Hypothalamus (tissue), 51 donors: ENCODE data around the gene TNFSF8.

ENCODE experiments used
- DNase-seq, 51 donors: peaks; one replicate each; lab custom pipeline; 2025; lab: John Stamatoyannopoulos, UW

TNFSF8 gene

GRCh38 chr9:114930056-114930812 is at the start of gene TNFSF8:
TNFSF8 (minus strand) TSS chr9:114930591; CDS start chr9:114930303, 288 bp downstream.
- DNase-seq: peak in 1 of 51 donors; percentile 8

GRCh38 chr9:114973216-114973615 is 42.8 kb upstream of the TNFSF8 start:
- DNase-seq: no peak

GRCh38 chr9:114972510-114973136 is 42.2 kb upstream of the TNFSF8 start:
- no peak for DNase-seq

- DNase-seq: no peak
Observed at GRCh38 chr9:114969269-114969668, 38.9 kb upstream of the TNFSF8 start.

GRCh38 chr9:114968671-114969070 is 38.3 kb upstream of the TNFSF8 start:
- DNase-seq: no peak

- DNase-seq: no peak
Observed at GRCh38 chr9:114965564-114965963, 35.2 kb upstream of the TNFSF8 start.

- no peak for DNase-seq
Observed at GRCh38 chr9:114962809-114963208, 32.4 kb upstream of the TNFSF8 start.

- no peak for DNase-seq
Observed at GRCh38 chr9:114960276-114960675, 29.9 kb upstream of the TNFSF8 start.

- no peak for DNase-seq
Observed at GRCh38 chr9:114958844-114959235, 28.4 kb upstream of the TNFSF8 start.

- peak in 19 of 51 donors; percentile 1 to 25 (median 8) for DNase-seq
Observed at GRCh38 chr9:114958021-114958843, 27.8 kb upstream of the TNFSF8 start.

GRCh38 chr9:114957558-114957957 is 27.2 kb upstream of the TNFSF8 start:
- DNase-seq: no peak

- peak in 2 of 51 donors; percentile 1 to 2 for DNase-seq
Observed at GRCh38 chr9:114954956-114955582, 24.7 kb upstream of the TNFSF8 start.

GRCh38 chr9:114953959-114954358 is 23.6 kb upstream of the TNFSF8 start:
- DNase-seq: peak in 5 of 51 donors; percentile 1 to 16 (median 8)

GRCh38 chr9:114953046-114953445 is 22.7 kb upstream of the TNFSF8 start:
- DNase-seq: no peak

- DNase-seq: no peak
Observed at GRCh38 chr9:114950761-114951160, 20.4 kb upstream of the TNFSF8 start.

- no peak for DNase-seq
Observed at GRCh38 chr9:114947058-114947457, 16.7 kb upstream of the TNFSF8 start.

- DNase-seq: no peak
Observed at GRCh38 chr9:114945616-114946412, 15.4 kb upstream of the TNFSF8 start.

- no peak for DNase-seq
Observed at GRCh38 chr9:114941376-114941775, 11.0 kb upstream of the TNFSF8 start.

- no peak for DNase-seq
Observed at GRCh38 chr9:114938687-114939575, 8.5 kb upstream of the TNFSF8 start.
